KBM-7 (cell line): ENCODE measurements around the gene RNF186.
A peak's percentile ranks its signal among the peaks of the same experiment; 100 is the strongest.
"Not testable (repeated sequence)": the region's sequence is repeated elsewhere in the genome, so short reads cannot be mapped to it uniquely, and the experiment has no call there.

Source experiments
- DNase-seq: peaks from one replicate; pipeline ENCODE4 v3.0.0-alpha.2; 2015
- in situ Hi-C: fragments of 300-500 bp; cut with MboI; formaldehyde crosslinking; loops from 2 replicates; pipeline ENCODE4 v1.14.3; 2020; ENCODE audit warnings: low sequenced_read_pairs, low pct_unique_long_range_greater_than_20kb, mixed read lengths

The RNF186 gene

GRCh38 chr1:19831441-19831840 is 16.4 kb upstream of the RNF186 start:
- in situ Hi-C loops = no loop called here
- DNase-seq = no peak

- in situ Hi-C loops = no loop called here
- DNase-seq = no peak
Measured at GRCh38 chr1:19828546-19828945, 13.5 kb upstream of the RNF186 start.

DNA sequence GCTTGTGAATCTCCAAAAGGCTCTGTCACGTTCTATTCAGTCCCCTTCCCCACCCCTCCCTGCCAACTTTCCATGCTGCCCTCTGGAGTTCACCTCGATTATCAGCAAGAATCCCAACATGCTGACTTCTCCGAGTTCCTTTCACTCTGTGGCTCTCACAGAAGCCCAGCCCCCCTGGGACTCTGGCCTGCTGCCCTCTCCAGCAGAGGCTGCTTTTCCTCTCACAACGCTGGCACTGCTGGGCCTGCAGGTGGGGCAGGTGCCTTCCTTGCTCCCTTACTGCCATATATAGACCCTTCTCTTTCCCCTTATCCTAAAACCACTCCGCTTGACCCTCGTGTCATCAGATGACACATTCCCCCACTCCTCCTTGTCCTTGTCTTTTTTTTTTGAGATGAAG is 10.2 kb upstream of the RNF186 start:
- DNase-seq = no peak
- in situ Hi-C loops = no loop called here

- DNase-seq = no peak
- in situ Hi-C loops = no loop called here
Measured at GRCh38 chr1:19824541-19824940, 9.5 kb upstream of the RNF186 start.

DNA sequence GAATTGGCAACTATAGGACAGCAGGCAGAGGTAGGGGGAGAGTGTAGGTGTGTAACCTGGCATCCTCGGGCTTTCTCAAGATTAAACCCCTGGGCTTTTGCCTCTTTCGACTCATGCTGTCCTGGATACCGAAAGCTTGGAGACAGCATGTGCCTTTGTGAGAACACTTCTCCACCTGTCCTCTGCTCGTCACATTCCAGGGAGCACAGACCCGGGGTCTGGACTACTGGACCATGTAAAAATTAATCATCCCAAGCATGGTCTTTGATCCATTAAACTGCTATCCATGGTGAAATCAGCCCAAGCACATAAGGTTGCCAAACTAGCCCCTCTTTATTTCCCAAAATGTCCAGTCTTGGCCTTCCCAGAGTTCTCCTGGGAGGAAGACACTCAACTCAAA is 9.0 kb upstream of the RNF186 start:
- in situ Hi-C loops = no loop called here
- no peak for DNase-seq

GRCh38 chr1:19819701-19820100 is 4.6 kb upstream of the RNF186 start:
- no peak for DNase-seq
- in situ Hi-C loops = no loop called here

GRCh38 chr1:19818324-19818723 is 3.2 kb upstream of the RNF186 start:
- no peak for DNase-seq
- in situ Hi-C loops = no loop called here

DNA sequence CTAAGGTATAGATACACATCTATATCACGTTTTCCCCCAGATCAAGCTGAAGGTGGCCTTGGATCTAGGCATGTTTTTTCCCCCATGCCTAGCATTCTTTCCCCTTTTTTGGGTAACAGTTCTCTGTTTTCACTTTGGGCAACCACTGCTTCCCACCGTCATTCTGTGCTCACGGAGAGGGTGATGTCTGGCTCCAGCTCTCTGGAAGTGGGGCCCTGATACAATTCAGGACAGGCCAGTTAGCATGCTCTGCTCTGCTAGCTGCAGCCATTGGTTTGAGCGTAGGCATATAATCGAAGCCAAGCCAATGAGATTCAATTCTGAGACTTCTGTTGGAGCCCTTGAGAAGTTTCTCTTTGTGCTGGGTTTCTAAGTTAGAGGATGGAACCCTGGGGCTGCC is 2.1 kb upstream of the RNF186 start:
- in situ Hi-C loops = no loop called here
- no peak for DNase-seq

DNA sequence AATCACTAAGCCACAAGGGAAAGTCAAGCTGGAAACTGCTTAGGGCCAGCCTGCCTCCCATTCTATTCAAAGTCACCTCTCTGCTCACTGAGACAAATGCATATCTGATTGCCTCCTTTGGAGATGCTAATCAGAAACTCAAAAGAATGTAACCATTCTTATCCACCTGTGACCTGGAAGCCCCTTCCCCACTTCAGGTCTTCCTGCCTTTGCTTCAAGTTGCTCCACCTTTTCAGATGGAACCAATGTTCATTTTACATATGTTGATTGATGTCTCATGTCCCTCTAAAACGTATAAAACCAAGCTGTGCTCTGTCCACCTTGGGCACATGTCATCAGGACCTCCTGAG is 1.6 kb upstream of the RNF186 start:
- in situ Hi-C loops, DNase-seq: not testable (repeated sequence)

GRCh38 chr1:19815801-19816736 is 986 bp upstream of the RNF186 start:
- in situ Hi-C loops = no loop called here
- no peak for DNase-seq

- no peak for DNase-seq
- in situ Hi-C loops = no loop called here
Measured at GRCh38 chr1:19814244-19814661, 830 bp downstream of the RNF186 start.

- in situ Hi-C loops = no loop called here
- DNase-seq = no peak
Measured at GRCh38 chr1:19813643-19813960, 1.5 kb downstream of the RNF186 start.

DNA sequence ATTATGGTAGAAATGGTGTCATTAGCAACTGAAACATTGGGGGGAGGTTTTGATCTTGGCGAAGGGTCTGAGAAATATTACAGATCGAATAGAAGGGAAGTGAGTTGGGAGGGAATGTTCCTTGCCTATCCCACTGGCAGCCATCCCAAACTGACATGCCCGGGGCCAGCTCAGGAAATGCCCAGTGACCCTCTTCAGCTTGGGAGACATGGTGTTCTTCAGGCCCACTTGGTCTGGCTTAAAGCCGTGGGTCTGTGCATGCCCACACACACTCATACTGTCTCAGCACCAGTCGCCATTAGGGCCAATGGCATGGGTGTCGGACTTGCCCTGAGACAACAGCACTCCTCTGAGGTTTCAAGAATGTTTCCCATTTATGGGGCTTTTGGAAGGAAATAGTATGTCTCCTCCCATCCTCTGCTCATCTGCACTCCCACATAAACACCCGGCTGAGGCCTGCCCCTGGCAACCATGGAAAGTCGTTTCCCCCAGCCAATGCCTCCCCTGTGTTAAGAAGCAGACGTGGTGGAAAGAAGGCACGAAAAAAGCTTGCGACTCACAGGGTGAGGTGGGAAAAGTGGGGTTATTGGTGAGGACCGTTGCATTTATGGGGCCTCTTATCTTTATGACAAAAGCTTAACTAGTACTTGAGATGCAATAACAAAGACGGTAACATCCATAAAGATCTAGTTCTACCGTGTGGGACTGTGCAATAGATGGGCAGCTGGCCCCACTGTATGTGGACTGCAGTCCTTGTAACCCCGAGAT is 2.0 kb downstream of the RNF186 start:
- in situ Hi-C loops = no loop called here
- no peak for DNase-seq

- in situ Hi-C loops = no loop called here
- peak; percentile 32 for DNase-seq
Measured at GRCh38 chr1:19811206-19811851, 3.8 kb downstream of the RNF186 start.

DNA sequence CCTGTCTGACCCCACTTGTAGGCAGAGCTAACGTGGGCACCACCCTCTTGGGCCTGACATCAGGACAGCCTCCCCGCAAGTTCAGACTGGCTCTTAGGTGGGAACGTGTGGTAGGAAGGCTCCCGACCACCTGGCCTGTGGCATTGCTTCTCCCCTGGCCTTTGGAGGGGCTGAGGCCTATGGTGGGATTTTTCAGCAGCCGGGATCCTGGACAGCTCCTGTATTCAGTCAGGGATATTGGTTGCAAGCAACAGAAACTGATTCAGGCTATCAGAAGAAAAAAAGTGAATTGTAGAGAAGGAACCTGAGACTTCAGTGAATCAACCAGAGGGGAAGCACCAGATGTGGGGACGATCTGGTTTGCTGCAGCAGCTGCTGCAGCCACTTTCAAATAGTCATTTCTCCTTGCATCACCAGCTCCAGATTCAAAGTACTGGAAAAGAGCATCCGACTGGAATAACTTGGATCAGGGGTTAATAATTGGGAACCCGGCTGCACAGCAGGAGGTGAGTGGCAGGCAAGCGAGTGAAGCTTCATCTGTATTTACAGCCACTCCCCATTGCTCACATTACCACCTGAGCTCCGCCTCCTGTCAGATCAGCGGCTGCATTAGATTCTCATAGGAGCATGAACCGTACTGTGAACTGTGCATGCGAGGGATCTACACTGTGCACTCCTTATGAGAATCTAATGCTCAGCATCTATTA is 5.9 kb downstream of the RNF186 start:
- in situ Hi-C loops = no loop called here

DNA sequence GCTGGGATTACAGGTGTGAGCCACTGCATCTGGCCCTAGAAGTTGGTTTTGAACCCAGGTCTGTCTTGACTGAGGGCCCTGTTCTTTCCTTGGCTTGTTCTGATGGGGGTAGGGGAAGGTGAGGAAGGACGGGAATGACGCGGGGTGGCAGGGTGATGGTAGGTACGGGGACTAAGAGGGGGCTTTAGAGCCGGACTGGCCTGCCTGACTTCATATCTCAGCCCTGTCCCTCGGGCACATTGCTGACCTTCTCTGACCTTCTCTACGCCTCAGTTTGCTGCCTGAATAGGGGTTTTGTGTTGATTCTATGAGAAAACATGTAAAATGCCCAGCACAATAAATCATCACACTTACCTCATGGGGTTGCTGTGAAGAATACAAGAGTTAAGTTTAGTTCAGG is 6.7 kb downstream of the RNF186 start:
- no peak for DNase-seq
- in situ Hi-C loops = no loop called here

More for the DNA sequence above, 5.9 kb downstream of the RNF186 start:
- DNase-seq = no peak

GRCh38 chr1:19804831-19805251 is 10.2 kb downstream of the RNF186 start:
- in situ Hi-C loops = no loop called here
- no peak for DNase-seq

- in situ Hi-C loops = no loop called here
- no peak for DNase-seq
Measured at GRCh38 chr1:19802269-19802668, 12.8 kb downstream of the RNF186 start.

- DNase-seq = peak; percentile 68
- in situ Hi-C loops = no loop called here
Measured at GRCh38 chr1:19800076-19800804, 14.8 kb downstream of the RNF186 start.
